Sigmoid colon (tissue), 7 donors: ENCODE data around the gene ACOT7. TPM values are rescaled to one million over a fixed set of nuclear protein-coding genes. Genes with fewer than 3 reads are reported as not detected.

Experiments
- DNase-seq: peaks from one replicate; pipeline ENCODE4 v3.0.0-alpha.2; 2019
- H3K27ac ChIP-seq, 4 donors: fragments of 200-600 bp; sonication (generic); one replicate each; pipeline ENCODE4 v1.5.1; 2016 to 2019; ENCODE audit warnings: mild to moderate bottlenecking in 1 of 4
- H3K27me3 ChIP-seq, 3 donors: fragments of 200-600 bp; sonication (generic); one replicate each; pipeline ENCODE4 v1.5.1; 2019; ENCODE audit warnings: mild to moderate bottlenecking in 1 of 3
- H3K36me3 ChIP-seq, 4 donors: fragments of 200-600 bp; sonication (generic); one replicate each; pipeline ENCODE4 v1.5.1; 2016 to 2019
- H3K4me1 ChIP-seq, 4 donors: fragments of 200-600 bp; sonication (generic); one replicate each; pipeline ENCODE4 v1.5.1; 2017 to 2019
- H3K4me3 ChIP-seq, 4 donors: fragments of 200-600 bp; sonication (generic); one replicate each; pipeline ENCODE4 v1.5.1; 2017 to 2019; ENCODE audit warnings: mild to moderate bottlenecking in 2 of 4, moderate library complexity in 1 of 4
- H3K9me3 ChIP-seq, 4 donors: fragments of 200-600 bp in 3 of 4; sonication (generic) in 3 of 4; one replicate each; pipeline versions ENCODE4 v1.5.1 to v1.6.1; 2013 to 2019
- EP300 ChIP-seq, 4 donors: sonication (generic); formaldehyde crosslinking; IDR thresholded peaks; one replicate each; pipeline ENCODE4 v1.6.1; 2017; ENCODE audit warnings: antibody characterized with exemption in 4 of 4
- POLR2A ChIP-seq, 2 donors: fragments of 450-650 bp; IDR thresholded peaks; one replicate each; pipeline ENCODE4 v1.6.1; 2016; ENCODE audit warnings: antibody characterized with exemption in 2 of 2, mild to moderate bottlenecking in 2 of 2, moderate library complexity in 2 of 2
- POLR2AphosphoS5 ChIP-seq, 4 donors: sonication (generic); formaldehyde crosslinking; IDR thresholded peaks; one replicate each; pipeline ENCODE4 v1.6.1; 2017; ENCODE audit warnings: antibody characterized with exemption in 4 of 4
- WGBS, 2 donors: extraction: QIAGEN DNeasy Blood & Tissue Kit; methylation state at CpG; one replicate each; pipeline ENCODE4 v1.1.7; 2013; 5-methylcytosine and 5-hydroxymethylcytosine counted together
- intact Hi-C: fragments of 100-400 bp; cut with DNase I; formaldehyde crosslinking; loops from one replicate; pipeline ENCODE4 v1.15.1; 2023
- polyA plus RNA-seq, 3 donors: library from polyadenylated mRNA; stranded (reverse); fragments of 200-250 nt; gene quantifications; one replicate each; pipeline ENCODE4 v1.2.3, GENCODE V29; 2013
- total RNA-seq, 4 donors: library from RNA; depleted of rRNA; stranded (reverse); fragments of >200 nt; gene quantifications; one replicate each; pipeline ENCODE4 v1.1.0, GENCODE V29; 2016
- TF ChIP-seq, protein P1 (sequence below), 4 experiments: fragments of 450-650 bp in 3 of 4; fragments of 200-600 bp in 1 of 4; IDR thresholded peaks; one replicate each; pipeline ENCODE4 v1.5.1; 2016 to 2019; ENCODE audit warnings: antibody characterized with exemption in 4 of 4, mild to moderate bottlenecking in 3 of 4, moderate library complexity in 2 of 4
- donor health status: healthy with polysubstance abuse.
- donor health status: Bipolar disorder and iron deficiency.
- donor health status: healthy.

Gene ACOT7
- total and polyA plus RNA-seq, 7 donors, result 17.9 to 81.0 (median 26.5) TPM

DNA sequence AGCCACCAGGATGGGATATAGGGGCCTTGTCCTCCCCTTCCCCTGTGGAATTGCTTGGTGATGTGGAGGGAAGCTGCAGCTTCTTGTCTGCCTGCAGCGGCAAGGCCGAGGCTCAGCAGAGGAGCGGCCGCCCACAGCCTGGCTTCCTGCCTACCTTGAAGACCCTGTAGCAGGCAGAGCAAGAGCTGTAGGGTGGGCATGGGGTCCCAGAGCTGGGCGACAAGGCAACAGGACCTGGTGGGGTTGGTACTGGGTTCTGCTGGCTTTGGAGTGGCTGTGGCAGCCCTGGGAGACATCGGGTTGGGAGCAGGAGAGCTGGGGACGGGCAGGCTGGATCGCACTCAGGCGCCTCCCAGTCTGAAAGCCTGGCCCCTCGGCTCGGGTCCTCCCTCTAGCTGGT is 126.9 kb downstream of the ACOT7 start:
- TF ChIP-seq, protein P1, sequence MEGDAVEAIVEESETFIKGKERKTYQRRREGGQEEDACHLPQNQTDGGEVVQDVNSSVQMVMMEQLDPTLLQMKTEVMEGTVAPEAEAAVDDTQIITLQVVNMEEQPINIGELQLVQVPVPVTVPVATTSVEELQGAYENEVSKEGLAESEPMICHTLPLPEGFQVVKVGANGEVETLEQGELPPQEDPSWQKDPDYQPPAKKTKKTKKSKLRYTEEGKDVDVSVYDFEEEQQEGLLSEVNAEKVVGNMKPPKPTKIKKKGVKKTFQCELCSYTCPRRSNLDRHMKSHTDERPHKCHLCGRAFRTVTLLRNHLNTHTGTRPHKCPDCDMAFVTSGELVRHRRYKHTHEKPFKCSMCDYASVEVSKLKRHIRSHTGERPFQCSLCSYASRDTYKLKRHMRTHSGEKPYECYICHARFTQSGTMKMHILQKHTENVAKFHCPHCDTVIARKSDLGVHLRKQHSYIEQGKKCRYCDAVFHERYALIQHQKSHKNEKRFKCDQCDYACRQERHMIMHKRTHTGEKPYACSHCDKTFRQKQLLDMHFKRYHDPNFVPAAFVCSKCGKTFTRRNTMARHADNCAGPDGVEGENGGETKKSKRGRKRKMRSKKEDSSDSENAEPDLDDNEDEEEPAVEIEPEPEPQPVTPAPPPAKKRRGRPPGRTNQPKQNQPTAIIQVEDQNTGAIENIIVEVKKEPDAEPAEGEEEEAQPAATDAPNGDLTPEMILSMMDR (IDR thresholded peaks at IDR 0.05), result no peak
- TF ChIP-seq POLR2A (IDR thresholded peaks at IDR 0.05) (no peak), POLR2AphosphoS5 (IDR thresholded peaks at IDR 0.05) (no peak), EP300 (IDR thresholded peaks at IDR 0.05) (no peak)
- Histone ChIP-seq H3K36me3 (no peaks in the 10 kb centered on the region), H3K27me3 (peaks cover 0 to 7% (median 0%) of the 10 kb centered on the region in 3 donors), H3K4me1 (peaks cover 0 to 19% (median 11%) of the 10 kb centered on the region in 4 donors), H3K4me3 (no peak overlapping the region), H3K27ac (no peak overlapping the region), H3K9me3 (no peaks in the 10 kb centered on the region)
- intact Hi-C loops, result no loop called here
- no peak for DNase-seq
- 91 to 96% methylated on average over 11 of the region's 11 CpGs for WGBS, 2 donors

DNA sequence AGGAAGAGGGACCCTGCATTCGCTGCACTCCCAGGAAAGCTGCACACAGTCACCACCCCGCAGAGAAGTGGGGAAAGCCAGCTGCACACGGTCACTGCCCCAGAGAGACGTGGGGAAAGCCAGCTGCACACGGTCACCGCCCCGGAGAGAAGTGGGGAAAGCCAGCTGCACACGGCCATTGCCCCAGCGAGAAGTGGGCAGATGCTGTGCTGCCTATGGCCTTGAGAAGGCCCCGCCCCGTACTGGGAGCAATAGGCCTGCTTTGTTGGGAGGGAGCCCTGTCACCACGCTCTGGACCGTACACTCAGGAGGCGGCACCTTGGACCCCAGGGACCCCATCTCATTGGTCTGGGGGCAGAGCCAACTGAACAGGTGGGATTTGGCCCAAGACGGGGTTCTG is 128.4 kb downstream of the ACOT7 start:
- H3K36me3 ChIP-seq, result no peaks in the 10 kb centered on the region
- peaks cover 0 to 24% (median 21%) of the 10 kb centered on the region in 4 donors for H3K4me1 ChIP-seq
- no peak overlapping the region for H3K27ac ChIP-seq
- 59 to 84% methylated on average over 15 of the region's 15 CpGs for WGBS, 2 donors
- no peak for TF ChIP-seq EP300 (IDR thresholded peaks at IDR 0.05)
- no peak for TF ChIP-seq POLR2AphosphoS5 (IDR thresholded peaks at IDR 0.05)
- TF ChIP-seq, protein P1 (IDR thresholded peaks at IDR 0.05), result no peak
- TF ChIP-seq POLR2A (IDR thresholded peaks at IDR 0.05), result no peak
- intact Hi-C loops, result no loop called here
- H3K4me3 ChIP-seq, result no peak overlapping the region
- DNase-seq, result no peak
- H3K27me3 ChIP-seq, result peaks cover 0 to 19% (median 5%) of the 10 kb centered on the region in 3 donors
- H3K9me3 ChIP-seq, result no peaks in the 10 kb centered on the region

DNA sequence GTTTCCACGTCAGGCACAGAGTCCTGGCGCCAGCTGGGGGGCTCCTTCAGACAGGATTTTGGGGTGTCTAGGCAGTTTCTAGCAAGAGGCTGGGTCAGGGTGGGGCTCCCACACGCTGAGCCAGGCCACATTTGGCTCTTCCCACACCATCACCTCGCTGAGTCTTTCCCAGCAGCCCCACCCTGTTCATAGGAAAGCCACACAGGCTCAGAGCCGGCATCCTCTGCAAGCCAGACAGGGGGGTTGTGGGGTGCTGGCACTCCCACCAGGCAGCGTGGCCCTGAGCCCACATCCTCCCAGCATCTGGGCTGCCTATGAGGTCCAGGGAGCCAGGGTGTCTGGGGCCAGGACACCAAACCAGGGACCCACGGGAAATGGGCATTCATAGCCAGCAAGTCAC is 129.9 kb downstream of the ACOT7 start:
- Histone ChIP-seq H3K27ac (no peak overlapping the region), H3K36me3 (no peaks in the 10 kb centered on the region), H3K4me3 (no peak overlapping the region), H3K4me1 (peaks cover 0 to 27% (median 23%) of the 10 kb centered on the region in 4 donors), H3K27me3 (peaks cover 0 to 28% (median 5%) of the 10 kb centered on the region in 3 donors), H3K9me3 (no peaks in the 10 kb centered on the region)
- no peak for DNase-seq
- intact Hi-C loops, result no loop called here
- TF ChIP-seq POLR2AphosphoS5 (IDR thresholded peaks at IDR 0.05) (no peak), EP300 (IDR thresholded peaks at IDR 0.05) (no peak), POLR2A (IDR thresholded peaks at IDR 0.05) (no peak)
- TF ChIP-seq, protein P1 (IDR thresholded peaks at IDR 0.05), result no peak
- WGBS, 2 donors, result 77 to 78% methylated on average over 7 of the region's 7 CpGs

DNA sequence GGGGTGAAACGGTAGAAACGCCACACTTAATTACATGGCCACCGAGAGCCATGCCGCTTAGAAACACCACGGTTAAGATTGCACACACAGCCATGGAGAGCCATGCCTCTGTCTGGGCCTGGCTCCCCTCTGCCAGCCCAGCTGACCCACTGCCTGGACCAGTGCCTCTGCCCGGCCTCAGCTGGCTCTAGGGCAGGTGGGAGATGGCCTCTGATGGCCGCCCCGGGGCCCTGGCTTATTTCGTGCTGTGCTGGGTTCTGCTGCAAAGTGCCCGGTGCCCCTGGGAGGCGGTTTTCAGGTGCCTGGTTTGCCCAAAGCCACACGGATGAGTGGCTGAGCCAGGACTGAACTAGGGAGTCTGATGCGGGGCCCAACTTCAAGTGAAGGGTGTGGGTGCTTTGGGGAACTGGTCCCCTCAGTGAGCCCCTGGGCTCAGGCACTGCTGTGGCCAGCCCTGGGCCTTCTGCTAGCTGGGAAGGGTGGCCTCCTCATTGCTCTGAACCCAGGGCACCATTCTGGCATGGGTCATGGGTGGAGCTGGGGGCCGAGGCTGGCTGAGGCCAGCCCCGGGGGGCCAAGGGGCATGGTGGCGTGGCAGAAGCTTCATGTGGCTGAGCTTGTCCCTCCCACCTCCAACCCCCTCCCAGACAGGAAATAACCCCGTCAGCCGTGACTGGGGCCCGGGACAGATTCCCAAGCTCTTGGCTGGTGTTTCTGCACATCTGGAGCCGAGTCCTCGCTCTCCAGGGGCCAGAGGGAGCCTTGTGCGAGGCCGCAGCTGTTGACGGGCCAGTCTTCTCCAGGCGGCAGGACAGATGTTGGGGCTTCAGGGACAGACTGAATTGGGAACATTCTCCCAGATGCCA is 130.8 kb downstream of the ACOT7 start:
- peak overlapping the region; percentile 17 to 50 (median 44) for H3K27ac ChIP-seq
- intact Hi-C loops, result no loop called here

DNA sequence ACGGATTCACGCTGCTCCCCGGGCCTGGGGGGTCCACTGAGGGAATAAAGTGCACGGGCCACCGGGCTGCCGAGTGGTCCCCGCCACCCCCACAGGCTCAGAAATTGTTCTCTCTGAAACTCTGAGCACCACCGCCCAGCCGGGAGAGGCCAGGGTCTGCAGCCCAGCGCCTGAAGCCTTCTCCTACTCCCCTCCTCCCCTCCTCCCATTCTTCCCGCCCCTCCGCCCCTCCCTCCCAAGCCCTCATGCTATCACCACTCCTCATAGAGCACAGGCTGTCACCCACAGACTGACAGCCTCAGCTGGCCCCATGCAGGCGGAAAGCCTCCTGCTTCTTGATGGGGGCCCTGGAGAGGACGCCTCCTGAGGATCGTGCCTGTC is 132.0 kb downstream of the ACOT7 start:
- no peak for DNase-seq
- TF ChIP-seq, protein P1 (IDR thresholded peaks at IDR 0.05), result no peak
- TF ChIP-seq POLR2A (IDR thresholded peaks at IDR 0.05) (no peak), POLR2AphosphoS5 (IDR thresholded peaks at IDR 0.05) (no peak), EP300 (IDR thresholded peaks at IDR 0.05) (no peak)
- intact Hi-C loops, result no loop called here
- Histone ChIP-seq H3K4me1 (peaks cover 0 to 27% (median 23%) of the 10 kb centered on the region in 4 donors), H3K27me3 (peaks cover 0 to 28% (median 5%) of the 10 kb centered on the region in 3 donors), H3K4me3 (peak overlapping the region in 3 of 4 donors; percentile 57 to 62 (median 61)), H3K36me3 (no peaks in the 10 kb centered on the region), H3K9me3 (no peaks in the 10 kb centered on the region), H3K27ac (peak overlapping the region; percentile 68 to 74 (median 69))
- WGBS, 2 donors, result 22 to 28% methylated on average over 15 of the region's 15 CpGs

More for the DNA sequence above, 130.8 kb downstream of the ACOT7 start:
- Histone ChIP-seq H3K9me3 (no peaks in the 10 kb centered on the region), H3K27me3 (peaks cover 0 to 28% (median 5%) of the 10 kb centered on the region in 3 donors), H3K4me1 (peaks cover 0 to 27% (median 23%) of the 10 kb centered on the region in 4 donors), H3K4me3 (no peak overlapping the region), H3K36me3 (no peaks in the 10 kb centered on the region)
- peak; percentile 88 for DNase-seq
- WGBS, 2 donors, result 77 to 84% methylated on average over 25 of the region's 25 CpGs
- TF ChIP-seq POLR2AphosphoS5 (IDR thresholded peaks at IDR 0.05) (peak in 1 of 4 donors; percentile 20), EP300 (IDR thresholded peaks at IDR 0.05) (no peak)
